HepG2 (cell line): ENCODE measurements around the gene SNRPD1. TPM values are rescaled to one million over a fixed set of nuclear protein-coding genes. Genes with fewer than 3 reads are reported as not detected.
A peak's percentile ranks its signal among the peaks of the same experiment; 100 is the strongest.

Experiments
- GATAD2A ChIP-seq: IDR thresholded peaks from 2 replicates; pipeline ENCODE4 v1.6.1; 2016
- HMGXB3 ChIP-seq: sonication (generic); formaldehyde crosslinking; IDR thresholded peaks from 2 replicates; pipeline ENCODE4 v1.4.0; 2020; ENCODE audit warnings: missing genetic modification reagents, borderline replicate concordance
- HNRNPL ChIP-seq: fragments of 200-400 bp; formaldehyde crosslinking; IDR thresholded peaks from 2 replicates; pipeline ENCODE4 v1.6.1; 2017; ENCODE audit warnings: mild to moderate bottlenecking, low read depth, low read length
- POGZ ChIP-seq: sonication (generic); formaldehyde crosslinking; IDR thresholded peaks from 2 replicates; pipeline ENCODE4 v1.4.0; 2020; ENCODE audit warnings: mild to moderate bottlenecking, missing genetic modification reagents
- RBM22 ChIP-seq: fragments of 200-400 bp; formaldehyde crosslinking; optimal IDR thresholded peaks from 2 replicates; pipeline ENCODE3; 2017; ENCODE audit warnings: mild to moderate bottlenecking, low read length, moderate library complexity
- SAFB2 ChIP-seq: sonication (generic); formaldehyde crosslinking; IDR thresholded peaks from 2 replicates; pipeline ENCODE4 v1.5.1; 2020; ENCODE audit warnings: missing genetic modification reagents, low read depth, mild to moderate bottlenecking, borderline replicate concordance
- SAP130 ChIP-seq: IDR thresholded peaks from 2 replicates; pipeline ENCODE4 v1.6.1; 2016; ENCODE audit warnings: low read depth
- THAP8 ChIP-seq: sonication (generic); formaldehyde crosslinking; IDR thresholded peaks from 2 replicates; pipeline ENCODE4 v1.5.1; 2020; ENCODE audit warnings: missing genetic modification reagents, mild to moderate bottlenecking, borderline replicate concordance
- YY1 ChIP-seq: IDR thresholded peaks from 2 replicates; pipeline ENCODE4 v1.6.1; 2011; ENCODE audit warnings: low read length, low read depth, moderate library complexity, mild to moderate bottlenecking; ENCODE audit not compliant: insufficient read depth, insufficient replicate concordance
- ZBTB14 ChIP-seq: sonication (generic); formaldehyde crosslinking; IDR thresholded peaks from 2 replicates; pipeline ENCODE4 v1.4.0; 2020; ENCODE audit warnings: missing genetic modification reagents
- ZBTB49 ChIP-seq: sonication (generic); formaldehyde crosslinking; IDR thresholded peaks from 2 replicates; pipeline ENCODE4 v1.4.0; 2020; ENCODE audit warnings: missing genetic modification reagents, borderline replicate concordance
- ZFP36L2 ChIP-seq: sonication (generic); formaldehyde crosslinking; IDR thresholded peaks from 2 replicates; pipeline ENCODE4 v1.4.0; 2020; ENCODE audit warnings: missing genetic modification reagents
- ZNF282 ChIP-seq: fragments of 450-650 bp; IDR thresholded peaks from 2 replicates; pipeline ENCODE4 v1.6.1; 2018; ENCODE audit not compliant: partially characterized antibody
- ZNF430 ChIP-seq: sonication (generic); formaldehyde crosslinking; IDR thresholded peaks from 2 replicates; pipeline ENCODE4 v1.9.0; 2021; ENCODE audit warnings: mild to moderate bottlenecking, missing genetic modification reagents
- ZNF431 ChIP-seq: sonication (generic); formaldehyde crosslinking; IDR thresholded peaks from 2 replicates; pipeline ENCODE4 v1.9.0; 2022; ENCODE audit warnings: missing genetic modification reagents, low read depth, mild to moderate bottlenecking, borderline replicate concordance
- ZNF597 ChIP-seq: sonication (generic); formaldehyde crosslinking; IDR thresholded peaks from 2 replicates; pipeline ENCODE4 v1.5.0; 2020; ENCODE audit warnings: missing genetic modification reagents
- polyA plus RNA-seq, 8 experiments: library from polyadenylated mRNA; depleted of rRNA in 3 of 8; stranded (reverse) in 7 of 8; unstranded in 1 of 8; fragments of >200 nt; fragmentation: Illumina TruSeq in 4 of 8; extraction: Trizol in 4 of 8; gene quantifications; 2 replicates each; pipeline versions ENCODE4 v1.2.1 to v1.2.3, GENCODE V29; 2011 to 2016; ENCODE audit warnings: low read depth in 4 of 8, missing spikeins in 1 of 8, mixed read lengths in 1 of 8; ENCODE audit not compliant: insufficient read depth in 1 of 8
- total RNA-seq, 5 experiments: library from RNA; depleted of rRNA; stranded (reverse); fragments of >200 nt; fragmentation: Illumina TruSeq; extraction: Trizol; gene quantifications; 2 replicates each; pipeline ENCODE4 v1.2.3, GENCODE V29; 2016; ENCODE audit warnings: low read depth in 1 of 5

The SNRPD1 gene
- total and polyA plus RNA-seq, 2 of the 13 experiments (the other 11 are each of a cell fraction or from before 2014, with no cell fraction given) = 22.7 to 275 TPM

- TF ChIP-seq SAFB2 (CRISPR knock-in tag) = peak; percentile 49; the same call in 1 of the 2 replicates
- 0 out of 2 replicates have a peak, but pooled peaks have one; percentile 61 for TF ChIP-seq HMGXB3
- TF ChIP-seq ZNF597 (CRISPR knock-in tag) = no peak
- 0 out of 2 replicates have a peak, but pooled peaks have one; percentile 29 for TF ChIP-seq HNRNPL
- TF ChIP-seq SAP130 (CRISPR knock-in tag) = peak; percentile 98
- TF ChIP-seq ZNF430 (CRISPR knock-in tag) = peak; percentile 94; the same call in 1 of the 2 replicates
- TF ChIP-seq ZFP36L2 (CRISPR knock-in tag) = no peak
- TF ChIP-seq ZBTB14 (CRISPR knock-in tag) = peak; percentile 75
- TF ChIP-seq THAP8 (CRISPR knock-in tag) = no peak
- peak; percentile 91 for TF ChIP-seq YY1
- peak; percentile 72 for TF ChIP-seq GATAD2A (CRISPR knock-in tag)
- TF ChIP-seq RBM22 = no peak
- TF ChIP-seq ZBTB49 (CRISPR knock-in tag) = no peak
- TF ChIP-seq ZNF431 (CRISPR knock-in tag) = peak; percentile 73; the same call in 1 of the 2 replicates
- TF ChIP-seq POGZ (CRISPR knock-in tag) = peak; percentile 99
- TF ChIP-seq ZNF282 = no peak
These were observed at the start of gene SNRPD1 (continued) for GRCh38 chr18:21612125-21613039.
